Measurements from ENCODE around the gene PSMA3.

The PSMA3 gene

DNA sequence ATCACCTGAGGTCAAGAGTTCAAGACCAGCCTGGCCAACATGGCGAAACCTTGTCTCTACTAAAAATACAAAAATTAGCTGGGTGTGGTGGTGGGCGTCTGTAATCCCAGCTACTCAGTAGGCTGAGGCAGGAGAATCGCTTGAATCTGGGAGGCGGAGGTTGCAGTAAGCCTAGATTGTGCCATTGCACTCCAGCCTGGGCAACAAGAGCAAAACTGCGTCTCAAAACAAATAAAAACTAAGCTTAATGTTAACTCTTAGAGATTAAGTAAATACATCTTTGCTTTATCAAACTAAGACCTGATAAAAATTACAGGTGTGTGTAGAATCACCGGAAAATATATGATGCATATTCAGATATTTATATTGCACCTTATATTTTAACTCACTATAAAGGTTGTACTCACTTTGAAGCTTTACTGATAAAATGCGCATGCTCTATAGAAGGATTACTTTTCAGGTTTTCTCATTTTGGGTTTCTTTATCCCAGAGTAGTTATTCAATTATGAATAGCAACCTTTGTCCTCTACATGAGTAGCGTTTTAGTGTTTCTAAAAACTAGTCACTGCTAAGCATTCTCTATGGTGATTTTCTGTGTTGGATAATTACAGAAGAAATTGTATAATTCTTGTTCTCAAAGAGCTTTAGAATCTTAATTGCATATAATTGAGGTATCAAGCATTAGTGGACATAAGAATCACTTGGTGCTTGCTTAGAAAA lies 63.1 kb downstream of the PSMA3 start:
- no peak overlapping the region for H3K27ac ChIP-seq
- TF ChIP-seq CTCF (conservative IDR thresholded peaks at IDR 0.05) = no peak

DNA sequence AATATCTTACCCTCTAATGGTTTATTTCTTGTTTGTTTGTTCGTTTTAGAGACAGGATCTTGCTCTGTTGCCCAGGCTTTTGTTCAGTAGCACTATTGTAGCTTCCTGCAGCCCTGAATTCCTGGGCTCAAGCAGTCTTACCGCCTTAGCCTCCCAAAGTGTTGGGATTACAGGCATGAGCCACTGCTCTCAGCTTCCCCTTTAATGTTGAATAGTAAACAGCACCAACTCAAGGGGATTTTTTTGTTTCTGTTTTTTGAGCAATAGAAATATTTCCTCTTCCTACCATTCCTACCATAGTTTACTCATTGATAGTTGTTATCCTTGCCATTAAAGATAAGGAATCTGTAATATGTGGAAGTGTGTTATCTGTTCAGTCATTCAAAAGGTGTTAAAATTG lies 64.4 kb downstream of the PSMA3 start:
- no peak for TF ChIP-seq CTCF (conservative IDR thresholded peaks at IDR 0.05)
- H3K27ac ChIP-seq = no peak overlapping the region

DNA sequence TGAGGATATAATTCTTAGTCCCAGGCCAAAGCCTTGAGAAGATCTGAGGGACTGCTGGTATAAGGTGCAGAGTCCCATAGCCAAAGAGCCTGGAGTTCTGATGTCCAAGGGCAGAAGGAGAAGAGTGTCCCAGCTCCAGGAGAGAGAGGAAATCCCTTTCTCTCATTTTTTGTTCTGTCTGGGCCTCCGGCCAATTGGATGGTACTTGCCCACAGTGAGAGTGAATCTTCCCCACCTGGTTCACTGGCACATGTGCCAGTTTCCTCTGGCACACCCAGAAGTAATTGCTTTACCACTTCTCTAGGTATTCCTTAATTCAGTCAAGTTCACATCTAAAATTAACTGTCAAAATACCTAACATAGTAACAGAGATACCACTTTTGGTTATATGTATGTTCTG lies 69.1 kb downstream of the PSMA3 start:
- no peak overlapping the region for H3K27ac ChIP-seq
- TF ChIP-seq CTCF (conservative IDR thresholded peaks at IDR 0.05) = no peak

DNA sequence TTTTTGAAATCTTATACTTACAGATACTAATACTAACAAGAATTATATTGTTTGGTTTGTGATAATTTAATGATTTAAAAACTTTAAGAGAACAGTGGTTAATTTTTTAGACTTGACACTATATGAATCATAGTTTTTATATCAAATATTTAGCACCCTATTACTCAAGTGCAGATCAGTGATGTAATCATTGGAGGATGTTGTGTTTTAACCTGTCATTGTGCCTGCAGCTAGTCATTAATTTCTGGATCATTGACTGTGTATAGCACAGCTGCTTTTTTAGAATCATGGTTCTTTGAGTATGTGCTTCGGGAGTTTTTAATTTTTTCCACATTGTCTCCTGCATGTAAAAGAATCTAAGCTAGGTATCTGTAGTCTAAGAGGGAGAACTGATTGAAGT lies 71.0 kb downstream of the PSMA3 start:
- no peak for TF ChIP-seq CTCF (conservative IDR thresholded peaks at IDR 0.05)
- no peak overlapping the region for H3K27ac ChIP-seq
